Peyer's patch (tissue), 4 donors: ENCODE measurements around the gene NOTCH2. TPM values are rescaled to one million over a fixed set of nuclear protein-coding genes. Genes with fewer than 3 reads are reported as not detected.

Experiments used
- DNase-seq, 3 donors: peaks; one replicate each; pipeline ENCODE4 v3.0.0-alpha.2; 2017 to 2019
- H3K27ac ChIP-seq, 4 donors: fragments of 200-600 bp; sonication (generic); one replicate each; pipeline ENCODE4 v1.5.1; 2016 to 2019
- H3K27me3 ChIP-seq, 2 donors: fragments of 200-600 bp; sonication (generic); one replicate each; pipeline ENCODE4 v1.5.1; 2019
- H3K36me3 ChIP-seq, 3 donors: fragments of 200-600 bp; sonication (generic); one replicate each; pipeline ENCODE4 v1.5.1; 2016 to 2019
- H3K4me1 ChIP-seq, 4 donors: fragments of 200-600 bp; sonication (generic); one replicate each; pipeline ENCODE4 v1.5.1; 2016 to 2019
- H3K4me3 ChIP-seq, 4 donors: fragments of 200-600 bp; sonication (generic); 1 replicate in 3 of 4; 2 replicates in 1 of 4; pipeline ENCODE4 v1.5.1; 2016 to 2019; ENCODE audit warnings: mild to moderate bottlenecking in 1 of 4
- H3K9me3 ChIP-seq, 4 donors: fragments of 200-600 bp; sonication (generic); one replicate each; pipeline ENCODE4 v1.5.1; 2016 to 2019; ENCODE audit warnings: mild to moderate bottlenecking in 1 of 4
- CTCF ChIP-seq, 6 experiments: fragments of 450-650 bp in 4 of 6; fragments of 200-600 bp in 2 of 6; sonication (generic) in 1 of 6; IDR thresholded peaks; one replicate each; pipeline ENCODE4 v1.5.1; 2017 to 2019; ENCODE audit warnings: antibody characterized with exemption in 6 of 6, mild to moderate bottlenecking in 3 of 6, moderate library complexity in 1 of 6
- POLR2A ChIP-seq, 2 donors: fragments of 450-650 bp; IDR thresholded peaks; one replicate each; pipeline ENCODE4 v1.5.1; 2017; ENCODE audit warnings: antibody characterized with exemption in 2 of 2, mild to moderate bottlenecking in 2 of 2, moderate library complexity in 2 of 2
- total RNA-seq, 4 donors: library from RNA; depleted of rRNA; stranded (reverse); fragments of >200 nt; gene quantifications; one replicate each; pipeline ENCODE4 v1.1.0, GENCODE V29; 2016

The NOTCH2 gene
- total RNA-seq, 4 donors from 2014 or later = 35.5 to 47.6 (median 40.3) TPM

GRCh38 chr1:119918301-119918700 is 151.2 kb downstream of the NOTCH2 start:
- Histone ChIP-seq H3K27ac (no peak overlapping the region), H3K36me3 (peaks cover 0 to 93% (median 0%) of the 10 kb centered on the region in 3 donors), H3K27me3 (no peaks in the 10 kb centered on the region), H3K4me1 (no peaks in the 10 kb centered on the region), H3K9me3 (no peaks in the 10 kb centered on the region), H3K4me3 (no peak overlapping the region)
- TF ChIP-seq POLR2A (IDR thresholded peaks at IDR 0.05) (no peak), CTCF (IDR thresholded peaks at IDR 0.05) (no peak)
- DNase-seq = no peak

GRCh38 chr1:119917304-119918055 is 152.0 kb downstream of the NOTCH2 start:
- Histone ChIP-seq H3K36me3 (peaks cover 0 to 85% (median 0%) of the 10 kb centered on the region in 3 donors), H3K4me3 (no peak overlapping the region), H3K4me1 (no peaks in the 10 kb centered on the region), H3K27ac (no peak overlapping the region), H3K27me3 (no peaks in the 10 kb centered on the region), H3K9me3 (no peaks in the 10 kb centered on the region)
- no peak for DNase-seq
- no peak for TF ChIP-seq POLR2A (IDR thresholded peaks at IDR 0.05)
- TF ChIP-seq CTCF (IDR thresholded peaks at IDR 0.05) = no peak

GRCh38 chr1:119915517-119915916 is 153.9 kb downstream of the NOTCH2 start:
- DNase-seq = no peak
- Histone ChIP-seq H3K27me3 (no peaks in the 10 kb centered on the region), H3K9me3 (no peaks in the 10 kb centered on the region), H3K27ac (no peak overlapping the region), H3K4me1 (no peaks in the 10 kb centered on the region), H3K4me3 (no peak overlapping the region), H3K36me3 (peaks cover 0 to 67% (median 0%) of the 10 kb centered on the region in 3 donors)
- TF ChIP-seq POLR2A (IDR thresholded peaks at IDR 0.05) = no peak
- TF ChIP-seq CTCF (IDR thresholded peaks at IDR 0.05) = no peak

GRCh38 chr1:119914071-119914470 is 155.4 kb downstream of the NOTCH2 start:
- Histone ChIP-seq H3K9me3 (no peaks in the 10 kb centered on the region), H3K36me3 (peaks cover 0 to 53% (median 0%) of the 10 kb centered on the region in 3 donors), H3K4me1 (no peaks in the 10 kb centered on the region), H3K27me3 (no peaks in the 10 kb centered on the region), H3K27ac (no peak overlapping the region), H3K4me3 (no peak overlapping the region)
- no peak for DNase-seq
- TF ChIP-seq POLR2A (IDR thresholded peaks at IDR 0.05) (no peak), CTCF (IDR thresholded peaks at IDR 0.05) (no peak)

GRCh38 chr1:119912963-119913362 is 156.5 kb downstream of the NOTCH2 start:
- H3K36me3 ChIP-seq = peaks cover 0 to 42% (median 0%) of the 10 kb centered on the region in 3 donors
- no peaks in the 10 kb centered on the region for H3K27me3 ChIP-seq
- H3K4me1 ChIP-seq = no peaks in the 10 kb centered on the region
- H3K27ac ChIP-seq = no peak overlapping the region
- H3K9me3 ChIP-seq = no peaks in the 10 kb centered on the region
- H3K4me3 ChIP-seq = no peak overlapping the region
- no peak for DNase-seq
- TF ChIP-seq POLR2A (IDR thresholded peaks at IDR 0.05) (no peak), CTCF (IDR thresholded peaks at IDR 0.05) (no peak)
